ENCODE results near the gene RAB7B. TPM values are rescaled to one million over a fixed set of nuclear protein-coding genes. Genes with fewer than 3 reads are reported as not detected.

RAB7B gene
- total RNA-seq, 1 experiment from 2014 or later = not detected

DNA sequence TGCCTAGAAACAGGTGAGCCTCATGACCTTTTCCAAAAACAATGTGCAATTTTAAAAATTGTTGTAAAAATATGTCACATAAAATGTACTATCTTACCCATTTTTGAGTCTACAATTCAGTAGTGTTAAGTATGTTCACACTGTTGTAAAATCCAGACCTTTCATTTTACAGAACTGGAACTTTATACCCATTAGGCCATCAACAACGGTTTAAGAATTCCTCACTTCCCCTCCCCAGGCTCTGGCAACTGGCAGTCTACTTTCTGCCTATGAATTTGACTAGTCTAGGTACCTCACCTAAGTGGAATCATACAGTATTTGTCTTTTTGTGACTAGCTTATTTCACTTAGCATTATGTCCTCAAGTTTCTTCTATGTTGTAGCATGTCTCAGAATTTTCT is 11.9 kb upstream of the RAB7B start:
- H3K4me1 Mint-ChIP-seq = peaks cover 9% of the 10 kb centered on the region
- H3K9me3 Mint-ChIP-seq = peaks cover 5% of the 10 kb centered on the region
- H3K27ac Mint-ChIP-seq = no peak overlapping the region
- no peak for ATAC-seq
- no peak for DNase-seq (ENCODE audit: low spot score)
- TF ChIP-seq, protein P1, sequence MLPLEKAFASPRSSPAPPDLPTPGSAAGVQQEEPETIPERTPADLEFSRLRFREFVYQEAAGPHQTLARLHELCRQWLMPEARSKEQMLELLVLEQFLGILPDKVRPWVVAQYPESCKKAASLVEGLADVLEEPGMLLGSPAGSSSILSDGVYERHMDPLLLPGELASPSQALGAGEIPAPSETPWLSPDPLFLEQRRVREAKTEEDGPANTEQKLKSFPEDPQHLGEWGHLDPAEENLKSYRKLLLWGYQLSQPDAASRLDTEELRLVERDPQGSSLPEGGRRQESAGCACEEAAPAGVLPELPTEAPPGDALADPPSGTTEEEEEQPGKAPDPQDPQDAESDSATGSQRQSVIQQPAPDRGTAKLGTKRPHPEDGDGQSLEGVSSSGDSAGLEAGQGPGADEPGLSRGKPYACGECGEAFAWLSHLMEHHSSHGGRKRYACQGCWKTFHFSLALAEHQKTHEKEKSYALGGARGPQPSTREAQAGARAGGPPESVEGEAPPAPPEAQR (CRISPR knock-in tag; IDR thresholded peaks at IDR 0.05) = no peak
- TF ChIP-seq, protein P2, sequence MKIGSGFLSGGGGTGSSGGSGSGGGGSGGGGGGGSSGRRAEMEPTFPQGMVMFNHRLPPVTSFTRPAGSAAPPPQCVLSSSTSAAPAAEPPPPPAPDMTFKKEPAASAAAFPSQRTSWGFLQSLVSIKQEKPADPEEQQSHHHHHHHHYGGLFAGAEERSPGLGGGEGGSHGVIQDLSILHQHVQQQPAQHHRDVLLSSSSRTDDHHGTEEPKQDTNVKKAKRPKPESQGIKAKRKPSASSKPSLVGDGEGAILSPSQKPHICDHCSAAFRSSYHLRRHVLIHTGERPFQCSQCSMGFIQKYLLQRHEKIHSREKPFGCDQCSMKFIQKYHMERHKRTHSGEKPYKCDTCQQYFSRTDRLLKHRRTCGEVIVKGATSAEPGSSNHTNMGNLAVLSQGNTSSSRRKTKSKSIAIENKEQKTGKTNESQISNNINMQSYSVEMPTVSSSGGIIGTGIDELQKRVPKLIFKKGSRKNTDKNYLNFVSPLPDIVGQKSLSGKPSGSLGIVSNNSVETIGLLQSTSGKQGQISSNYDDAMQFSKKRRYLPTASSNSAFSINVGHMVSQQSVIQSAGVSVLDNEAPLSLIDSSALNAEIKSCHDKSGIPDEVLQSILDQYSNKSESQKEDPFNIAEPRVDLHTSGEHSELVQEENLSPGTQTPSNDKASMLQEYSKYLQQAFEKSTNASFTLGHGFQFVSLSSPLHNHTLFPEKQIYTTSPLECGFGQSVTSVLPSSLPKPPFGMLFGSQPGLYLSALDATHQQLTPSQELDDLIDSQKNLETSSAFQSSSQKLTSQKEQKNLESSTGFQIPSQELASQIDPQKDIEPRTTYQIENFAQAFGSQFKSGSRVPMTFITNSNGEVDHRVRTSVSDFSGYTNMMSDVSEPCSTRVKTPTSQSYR (CRISPR knock-in tag; IDR thresholded peaks at IDR 0.05) = no peak
- no peak for TF ChIP-seq GABPB1 (CRISPR knock-in tag; IDR thresholded peaks at IDR 0.05)
- no peak for TF ChIP-seq CREB1 (CRISPR knock-in tag; IDR thresholded peaks at IDR 0.05)
- no peak for TF ChIP-seq NFE2L1 (CRISPR knock-in tag; IDR thresholded peaks at IDR 0.05)
- TF ChIP-seq, protein P3, sequence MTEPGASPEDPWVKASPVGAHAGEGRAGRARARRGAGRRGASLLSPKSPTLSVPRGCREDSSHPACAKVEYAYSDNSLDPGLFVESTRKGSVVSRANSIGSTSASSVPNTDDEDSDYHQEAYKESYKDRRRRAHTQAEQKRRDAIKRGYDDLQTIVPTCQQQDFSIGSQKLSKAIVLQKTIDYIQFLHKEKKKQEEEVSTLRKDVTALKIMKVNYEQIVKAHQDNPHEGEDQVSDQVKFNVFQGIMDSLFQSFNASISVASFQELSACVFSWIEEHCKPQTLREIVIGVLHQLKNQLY (CRISPR knock-in tag; IDR thresholded peaks at IDR 0.05) = no peak
- TF ChIP-seq JUN (CRISPR knock-in tag; IDR thresholded peaks at IDR 0.05) = no peak
- TF ChIP-seq, protein P4, sequence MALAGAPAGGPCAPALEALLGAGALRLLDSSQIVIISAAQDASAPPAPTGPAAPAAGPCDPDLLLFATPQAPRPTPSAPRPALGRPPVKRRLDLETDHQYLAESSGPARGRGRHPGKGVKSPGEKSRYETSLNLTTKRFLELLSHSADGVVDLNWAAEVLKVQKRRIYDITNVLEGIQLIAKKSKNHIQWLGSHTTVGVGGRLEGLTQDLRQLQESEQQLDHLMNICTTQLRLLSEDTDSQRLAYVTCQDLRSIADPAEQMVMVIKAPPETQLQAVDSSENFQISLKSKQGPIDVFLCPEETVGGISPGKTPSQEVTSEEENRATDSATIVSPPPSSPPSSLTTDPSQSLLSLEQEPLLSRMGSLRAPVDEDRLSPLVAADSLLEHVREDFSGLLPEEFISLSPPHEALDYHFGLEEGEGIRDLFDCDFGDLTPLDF (CRISPR knock-in tag; IDR thresholded peaks at IDR 0.05) = no peak
- TF ChIP-seq ATF1 (CRISPR knock-in tag; IDR thresholded peaks at IDR 0.05) = no peak
- TF ChIP-seq, protein P5, sequence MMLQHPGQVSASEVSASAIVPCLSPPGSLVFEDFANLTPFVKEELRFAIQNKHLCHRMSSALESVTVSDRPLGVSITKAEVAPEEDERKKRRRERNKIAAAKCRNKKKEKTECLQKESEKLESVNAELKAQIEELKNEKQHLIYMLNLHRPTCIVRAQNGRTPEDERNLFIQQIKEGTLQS (CRISPR knock-in tag; conservative IDR thresholded peaks at IDR 0.05) = no peak
- no peak for TF ChIP-seq RELA (CRISPR knock-in tag; IDR thresholded peaks at IDR 0.05; ENCODE audit: borderline replicate concordance)
- no peak for TF ChIP-seq SOX15 (CRISPR knock-in tag; IDR thresholded peaks at IDR 0.05)
- no peak for TF ChIP-seq NR2C2 (CRISPR knock-in tag; IDR thresholded peaks at IDR 0.05)
- TF ChIP-seq MYBL2 (CRISPR knock-in tag; IDR thresholded peaks at IDR 0.05) = no peak
- TF ChIP-seq TP53 (CRISPR knock-in tag; IDR thresholded peaks at IDR 0.05) = no peak
- no peak for TF ChIP-seq RORB (CRISPR knock-in tag; IDR thresholded peaks at IDR 0.05)
- no peak overlapping the region for H3K4me3 Mint-ChIP-seq
- ChIA-PET CTCF (interaction anchor here (1.8 kb wide), 1 partner anchor 16 kb away, joined by 5 read pairs; no protein-coding TSS in a partner anchor), POLR2A (no interaction called here)
- H3K27me3 Mint-ChIP-seq (ENCODE audit: low read depth) = peaks cover 5% of the 10 kb centered on the region
- no peaks in the 10 kb centered on the region for H3K36me3 Mint-ChIP-seq

DNA sequence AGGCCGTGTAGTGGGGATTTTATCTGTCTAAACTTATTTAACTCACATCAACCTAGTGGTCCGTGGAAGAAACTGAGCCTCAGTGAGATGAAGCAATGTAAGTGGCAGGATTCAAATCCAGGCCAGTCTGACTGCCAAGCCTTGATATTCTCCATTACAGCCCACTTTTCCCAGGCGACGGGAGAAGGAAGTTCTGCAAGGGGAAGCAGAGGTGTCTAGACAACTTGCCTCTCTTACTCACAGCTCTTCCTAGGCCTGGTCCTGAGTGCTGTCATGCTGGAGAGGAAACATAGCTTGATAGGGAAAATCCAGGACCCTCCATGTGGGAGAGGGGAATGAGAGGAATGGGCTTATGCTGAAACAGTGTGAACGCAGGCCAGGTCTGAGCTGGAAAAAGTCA is 11.4 kb upstream of the RAB7B start:
- H3K9me3 Mint-ChIP-seq = peaks cover 5% of the 10 kb centered on the region
- H3K36me3 Mint-ChIP-seq = no peaks in the 10 kb centered on the region
- DNase-seq (ENCODE audit: low spot score) (no peak), ATAC-seq (no peak)
- ChIA-PET CTCF (interaction anchor here (1.8 kb wide), 1 partner anchor 16 kb away, joined by 5 read pairs; no protein-coding TSS in a partner anchor), POLR2A (no interaction called here)
- H3K4me3 Mint-ChIP-seq = no peak overlapping the region
- peaks cover 5% of the 10 kb centered on the region for H3K27me3 Mint-ChIP-seq (ENCODE audit: low read depth)
- peaks cover 9% of the 10 kb centered on the region for H3K4me1 Mint-ChIP-seq
- H3K27ac Mint-ChIP-seq = no peak overlapping the region
- TF ChIP-seq, protein P2 (CRISPR knock-in tag; IDR thresholded peaks at IDR 0.05) = no peak
- TF ChIP-seq MXD4 (CRISPR knock-in tag; IDR thresholded peaks at IDR 0.05; ENCODE audit: borderline replicate concordance) (no peak), FOXP1 (CRISPR knock-in tag; IDR thresholded peaks at IDR 0.05; ENCODE audit: borderline replicate concordance) (no peak), SOX15 (CRISPR knock-in tag; IDR thresholded peaks at IDR 0.05) (no peak), CBFB (CRISPR knock-in tag; IDR thresholded peaks at IDR 0.05; ENCODE audit: low read depth) (no peak), TP53 (CRISPR knock-in tag; IDR thresholded peaks at IDR 0.05) (no peak), FOXJ3 (CRISPR knock-in tag; IDR thresholded peaks at IDR 0.05; ENCODE audit: borderline replicate concordance) (no peak), KAT7 (CRISPR knock-in tag; IDR thresholded peaks at IDR 0.05; ENCODE audit: borderline replicate concordance) (no peak)
- TF ChIP-seq, protein P6, sequence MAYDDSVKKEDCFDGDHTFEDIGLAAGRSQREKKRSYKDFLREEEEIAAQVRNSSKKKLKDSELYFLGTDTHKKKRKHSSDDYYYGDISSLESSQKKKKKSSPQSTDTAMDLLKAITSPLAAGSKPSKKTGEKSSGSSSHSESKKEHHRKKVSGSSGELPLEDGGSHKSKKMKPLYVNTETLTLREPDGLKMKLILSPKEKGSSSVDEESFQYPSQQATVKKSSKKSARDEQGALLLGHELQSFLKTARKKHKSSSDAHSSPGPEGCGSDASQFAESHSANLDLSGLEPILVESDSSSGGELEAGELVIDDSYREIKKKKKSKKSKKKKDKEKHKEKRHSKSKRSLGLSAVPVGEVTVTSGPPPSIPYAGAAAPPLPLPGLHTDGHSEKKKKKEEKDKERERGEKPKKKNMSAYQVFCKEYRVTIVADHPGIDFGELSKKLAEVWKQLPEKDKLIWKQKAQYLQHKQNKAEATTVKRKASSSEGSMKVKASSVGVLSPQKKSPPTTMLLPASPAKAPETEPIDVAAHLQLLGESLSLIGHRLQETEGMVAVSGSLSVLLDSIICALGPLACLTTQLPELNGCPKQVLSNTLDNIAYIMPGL (CRISPR knock-in tag; IDR thresholded peaks at IDR 0.05) = no peak
- TF ChIP-seq, protein P7, sequence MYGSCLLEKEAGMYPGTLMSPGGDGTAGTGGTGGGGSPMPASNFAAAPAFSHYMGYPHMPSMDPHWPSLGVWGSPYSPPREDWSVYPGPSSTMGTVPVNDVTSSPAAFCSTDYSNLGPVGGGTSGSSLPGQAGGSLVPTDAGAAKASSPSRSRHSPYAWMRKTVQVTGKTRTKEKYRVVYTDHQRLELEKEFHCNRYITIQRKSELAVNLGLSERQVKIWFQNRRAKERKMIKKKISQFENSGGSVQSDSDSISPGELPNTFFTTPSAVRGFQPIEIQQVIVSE (CRISPR knock-in tag; IDR thresholded peaks at IDR 0.05; ENCODE audit: borderline replicate concordance) = no peak
- TF ChIP-seq, protein P8, sequence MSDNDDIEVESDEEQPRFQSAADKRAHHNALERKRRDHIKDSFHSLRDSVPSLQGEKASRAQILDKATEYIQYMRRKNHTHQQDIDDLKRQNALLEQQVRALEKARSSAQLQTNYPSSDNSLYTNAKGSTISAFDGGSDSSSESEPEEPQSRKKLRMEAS (CRISPR knock-in tag; IDR thresholded peaks at IDR 0.05) = no peak

Measured in WTC11 (cell line).